Measurements from ENCODE around the gene PAK5.
A peak's percentile ranks its signal among the peaks of the same experiment; 100 is the strongest.

DNA sequence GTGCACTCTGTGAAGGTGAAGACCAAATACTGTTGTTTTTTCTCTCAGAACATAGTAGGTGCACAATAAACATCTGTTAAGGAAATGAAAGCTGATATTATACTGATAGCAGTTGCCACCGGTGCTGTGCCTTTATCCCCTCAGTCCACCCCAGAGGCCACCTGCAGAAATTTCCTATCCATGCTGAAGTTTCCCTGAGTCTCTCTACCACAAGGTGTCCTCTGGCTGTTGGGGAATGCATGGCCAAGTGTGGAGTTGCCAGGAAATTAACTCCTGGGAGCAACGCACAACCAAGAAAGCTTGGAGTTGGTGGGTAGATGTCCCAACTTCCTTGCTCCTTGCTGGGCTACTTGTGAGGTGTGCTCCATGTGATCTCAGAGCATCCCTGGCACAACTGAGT lies 210.3 kb downstream of the PAK5 start:
- TF ChIP-seq EZH2phosphoT487 (IDR thresholded peaks at IDR 0.05; ENCODE audit: unreplicated experiment) (no peak), REST (IDR thresholded peaks at IDR 0.05; ENCODE audit: unreplicated experiment) (no peak), CTCF (conservative IDR thresholded peaks at IDR 0.05; ENCODE audit: low read depth in 2 of 2) (peak in 1 of 2 experiments; percentile 41; a peak in 2 of 4 replicates), ZNF114 (CRISPR knock-in tag; IDR thresholded peaks at IDR 0.05) (no peak), POLR2AphosphoS5 (IDR thresholded peaks at IDR 0.05; ENCODE audit: low read depth) (no peak), EZH2 (IDR thresholded peaks at IDR 0.05; ENCODE audit: low read depth, unreplicated experiment) (no peak), ETS1 (IDR thresholded peaks at IDR 0.05) (no peak), CREB1 (CRISPR knock-in tag; IDR thresholded peaks at IDR 0.05; ENCODE audit: low read depth) (no peak), STAT1 (IDR thresholded peaks at IDR 0.05; ENCODE audit: unreplicated experiment) (no peak), NANOG (IDR thresholded peaks at IDR 0.05; ENCODE audit: borderline replicate concordance) (no peak), JUNB (IDR thresholded peaks at IDR 0.05; ENCODE audit: unreplicated experiment) (no peak)
